Measurements from ENCODE around the gene IQSEC3. TPM values are rescaled to one million over a fixed set of nuclear protein-coding genes. Genes with fewer than 3 reads are reported as not detected.

Gene IQSEC3
- total RNA-seq, 2 donors from 2014 or later = 0.10 to 3.8 TPM

DNA sequence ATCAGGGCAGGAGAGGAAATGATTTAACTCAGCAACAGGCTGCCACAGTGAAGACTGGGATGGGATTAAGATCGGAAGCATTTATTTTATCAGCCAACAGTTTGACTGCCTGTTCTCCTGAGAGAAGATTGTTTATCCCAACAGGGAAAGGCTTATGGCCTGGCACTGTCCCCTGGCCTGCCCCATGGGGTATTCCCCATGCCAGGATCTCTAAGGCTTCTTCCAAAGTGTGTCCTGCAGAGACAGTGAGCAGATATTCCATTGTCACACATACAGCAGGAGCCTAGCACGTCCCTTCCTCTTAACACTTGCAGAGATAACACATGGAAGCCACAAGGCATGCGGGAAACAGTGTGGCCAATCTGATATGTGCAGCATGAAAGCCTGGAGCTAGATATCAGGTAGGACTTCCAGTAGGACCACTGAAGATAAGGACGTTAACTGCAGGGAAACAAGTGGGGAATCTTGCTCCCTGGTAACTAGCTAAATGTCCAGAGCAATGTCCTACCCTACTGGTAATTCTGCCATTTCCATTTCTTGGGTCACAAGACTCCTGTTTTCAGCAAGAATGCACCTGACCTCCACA is 48.2 kb downstream of the IQSEC3 start:
- no peaks in the 10 kb centered on the region for H3K36me3 Mint-ChIP-seq (ENCODE audit: insufficient read depth in 2 of 2)
- H3K4me1 Mint-ChIP-seq (ENCODE audit: low read depth) = peaks cover 3% of the 10 kb centered on the region
- DNase-seq (no peak), ATAC-seq (replicated peaks in 1 of 2) (no peak)
- no peak overlapping the region for H3K27ac Mint-ChIP-seq
- peaks cover 24% of the 10 kb centered on the region for H3K27me3 Mint-ChIP-seq (ENCODE audit: low read depth)
- H3K4me3 Mint-ChIP-seq = no peak overlapping the region
- H3K9me3 Mint-ChIP-seq = no peaks in the 10 kb centered on the region

- Mint-ChIP-seq H3K4me3 (no peak overlapping the region), H3K9me3 (no peaks in the 10 kb centered on the region)
Observed at GRCh38 chr12:115518-115917, 49.0 kb downstream of the IQSEC3 start.

GRCh38 chr12:115960-116915 is 49.7 kb downstream of the IQSEC3 start:
- DNase-seq = no peak
- H3K27ac Mint-ChIP-seq = no peak overlapping the region
- ATAC-seq (replicated peaks in 1 of 2) = no peak
- H3K4me1 Mint-ChIP-seq (ENCODE audit: low read depth) = no peaks in the 10 kb centered on the region
- H3K36me3 Mint-ChIP-seq (ENCODE audit: insufficient read depth in 2 of 2) = no peaks in the 10 kb centered on the region
- no peak overlapping the region for H3K4me3 Mint-ChIP-seq
- H3K27me3 Mint-ChIP-seq (ENCODE audit: low read depth) = peaks cover 21% of the 10 kb centered on the region
- no peaks in the 10 kb centered on the region for H3K9me3 Mint-ChIP-seq

More at GRCh38 chr12:115518-115917, 49.0 kb downstream of the IQSEC3 start:
- Mint-ChIP-seq H3K4me1 (ENCODE audit: low read depth) (no peaks in the 10 kb centered on the region), H3K27me3 (ENCODE audit: low read depth) (peaks cover 23% of the 10 kb centered on the region), H3K27ac (no peak overlapping the region), H3K36me3 (ENCODE audit: insufficient read depth in 2 of 2) (no peaks in the 10 kb centered on the region)
- DNase-seq = no peak
- no peak for ATAC-seq (replicated peaks in 1 of 2)

DNA sequence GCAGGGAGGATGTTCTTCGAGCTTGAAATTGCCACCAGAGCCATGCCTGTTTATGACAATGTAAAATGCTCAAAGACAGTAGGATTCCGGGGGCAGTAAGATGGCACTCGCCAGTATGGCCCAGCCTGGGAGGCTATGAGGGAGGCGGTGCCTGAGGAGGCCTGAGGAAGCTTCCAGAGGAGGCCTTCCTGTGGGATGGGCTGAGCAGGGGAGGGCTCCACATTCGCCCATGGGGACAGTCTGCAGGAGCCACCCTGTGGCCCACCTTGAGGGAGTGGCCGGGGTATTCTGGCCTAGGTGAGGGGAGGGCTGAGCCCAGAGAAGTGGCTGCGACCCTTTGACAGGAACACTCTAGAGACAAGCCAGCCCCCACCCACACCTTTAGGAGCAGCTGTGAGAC is 50.7 kb downstream of the IQSEC3 start:
- no peaks in the 10 kb centered on the region for H3K4me1 Mint-ChIP-seq (ENCODE audit: low read depth)
- peaks cover 15% of the 10 kb centered on the region for H3K27me3 Mint-ChIP-seq (ENCODE audit: low read depth)
- ATAC-seq (replicated peaks in 1 of 2) (no peak), DNase-seq (no peak)
- no peak overlapping the region for H3K27ac Mint-ChIP-seq
- no peaks in the 10 kb centered on the region for H3K9me3 Mint-ChIP-seq
- no peaks in the 10 kb centered on the region for H3K36me3 Mint-ChIP-seq (ENCODE audit: insufficient read depth in 2 of 2)
- no peak overlapping the region for H3K4me3 Mint-ChIP-seq

DNA sequence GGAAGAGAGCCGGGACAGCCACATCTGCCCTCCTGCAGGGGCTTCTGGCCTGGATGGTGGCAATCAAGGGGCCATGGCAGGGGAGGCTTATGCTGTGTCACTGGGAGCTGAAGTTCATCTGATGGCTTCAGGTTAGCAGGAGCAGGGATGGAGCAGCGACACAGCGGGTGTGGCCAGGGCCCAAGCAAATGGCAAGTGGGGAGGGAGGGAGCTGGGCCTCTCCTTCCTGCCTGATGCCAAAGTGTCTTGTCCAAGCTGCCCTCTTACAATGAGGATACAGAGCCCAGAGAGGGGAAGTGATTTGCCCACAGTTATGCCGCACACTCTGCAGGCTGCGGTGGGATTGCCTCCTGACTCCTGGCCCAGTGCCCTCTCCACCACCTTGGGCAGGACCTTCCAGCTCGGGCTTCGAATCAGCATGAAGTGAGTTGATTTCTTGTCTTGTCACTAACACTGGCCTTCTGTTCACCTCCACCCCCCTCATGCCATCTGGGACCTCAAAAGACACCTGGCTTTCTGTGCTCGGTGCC is 51.3 kb downstream of the IQSEC3 start:
- peaks cover 19% of the 10 kb centered on the region for H3K27me3 Mint-ChIP-seq (ENCODE audit: low read depth)
- DNase-seq (no peak), ATAC-seq (replicated peaks in 1 of 2) (no peak)
- no peak overlapping the region for H3K4me3 Mint-ChIP-seq
- H3K4me1 Mint-ChIP-seq (ENCODE audit: low read depth) = no peaks in the 10 kb centered on the region
- no peak overlapping the region for H3K27ac Mint-ChIP-seq
- H3K9me3 Mint-ChIP-seq = no peaks in the 10 kb centered on the region
- H3K36me3 Mint-ChIP-seq (ENCODE audit: insufficient read depth in 2 of 2) = no peaks in the 10 kb centered on the region

DNA sequence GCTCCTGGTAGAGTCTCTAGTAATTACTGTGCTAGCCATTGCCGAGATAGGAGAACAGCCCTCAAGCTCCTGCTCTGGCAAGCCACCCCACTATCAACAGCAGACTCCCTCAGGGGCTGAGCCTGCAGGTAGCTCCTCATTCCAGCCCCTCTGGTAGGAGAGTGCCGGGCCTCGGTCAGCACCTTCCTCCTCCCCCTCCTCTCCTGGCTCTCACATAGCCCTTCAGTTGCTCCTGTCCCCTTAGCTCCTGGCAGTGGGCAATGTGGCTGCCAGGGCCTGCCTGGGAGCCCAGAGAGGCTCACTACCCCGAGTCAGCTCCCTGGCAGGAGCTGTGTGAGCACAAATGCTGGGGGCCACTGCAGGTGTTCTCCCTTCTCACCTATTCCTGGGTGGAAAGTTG is 52.0 kb downstream of the IQSEC3 start:
- Mint-ChIP-seq H3K36me3 (ENCODE audit: insufficient read depth in 2 of 2) (no peaks in the 10 kb centered on the region), H3K4me1 (ENCODE audit: low read depth) (no peaks in the 10 kb centered on the region), H3K27me3 (ENCODE audit: low read depth) (peaks cover 21% of the 10 kb centered on the region), H3K27ac (no peak overlapping the region), H3K4me3 (no peak overlapping the region), H3K9me3 (no peaks in the 10 kb centered on the region)
- ATAC-seq (replicated peaks in 1 of 2) = no peak
- DNase-seq = no peak

DNA sequence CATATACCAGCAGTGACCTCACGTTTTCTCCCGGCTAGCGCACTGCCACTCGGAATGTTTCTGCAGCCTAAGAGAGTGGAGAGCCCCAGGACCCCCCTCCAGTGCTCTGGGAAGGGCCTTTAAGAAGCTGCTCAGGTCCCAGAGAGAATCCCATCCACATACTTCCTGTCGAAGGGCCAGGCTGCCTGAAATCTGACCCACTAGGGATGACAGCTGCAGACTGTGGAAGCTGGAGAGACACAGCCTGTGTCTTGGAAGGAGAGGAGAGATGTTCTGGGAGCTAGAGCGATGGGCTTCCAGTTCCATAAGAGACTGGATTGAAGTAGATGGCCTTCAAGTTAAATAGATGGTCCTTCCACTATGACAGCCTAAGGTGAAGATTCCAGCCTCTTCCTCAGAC is 54.4 kb downstream of the IQSEC3 start:
- Mint-ChIP-seq H3K4me3 (no peak overlapping the region), H3K27me3 (ENCODE audit: low read depth) (peaks cover 6% of the 10 kb centered on the region), H3K4me1 (ENCODE audit: low read depth) (no peaks in the 10 kb centered on the region), H3K27ac (no peak overlapping the region), H3K9me3 (no peaks in the 10 kb centered on the region), H3K36me3 (ENCODE audit: insufficient read depth in 2 of 2) (no peaks in the 10 kb centered on the region)
- no peak for ATAC-seq (replicated peaks in 1 of 2)
- no peak for DNase-seq

DNA sequence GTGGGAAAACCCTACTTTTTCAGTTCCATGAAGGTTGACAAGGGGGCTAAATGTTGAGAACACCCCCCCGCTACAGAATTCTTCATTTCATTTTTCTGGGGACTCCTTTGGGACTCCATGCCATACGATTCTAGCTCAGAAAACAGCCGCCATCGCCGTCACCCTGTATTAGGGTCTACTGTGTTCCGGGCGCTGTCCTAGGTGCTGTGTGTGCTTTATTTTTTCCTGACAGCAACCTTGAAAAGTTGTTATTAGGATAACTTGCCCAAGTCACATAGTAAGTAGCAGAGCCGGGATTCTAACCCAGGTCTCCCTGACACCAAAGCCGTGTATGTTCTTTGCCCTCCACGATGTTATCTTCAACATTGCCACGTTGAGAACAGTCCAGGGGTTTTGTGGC is 55.1 kb downstream of the IQSEC3 start:
- Mint-ChIP-seq H3K27me3 (ENCODE audit: low read depth) (peaks cover 6% of the 10 kb centered on the region), H3K36me3 (ENCODE audit: insufficient read depth in 2 of 2) (no peaks in the 10 kb centered on the region), H3K4me3 (no peak overlapping the region), H3K9me3 (no peaks in the 10 kb centered on the region), H3K4me1 (ENCODE audit: low read depth) (no peaks in the 10 kb centered on the region), H3K27ac (no peak overlapping the region)
- ATAC-seq (replicated peaks in 1 of 2) = no peak
- DNase-seq = no peak

DNA sequence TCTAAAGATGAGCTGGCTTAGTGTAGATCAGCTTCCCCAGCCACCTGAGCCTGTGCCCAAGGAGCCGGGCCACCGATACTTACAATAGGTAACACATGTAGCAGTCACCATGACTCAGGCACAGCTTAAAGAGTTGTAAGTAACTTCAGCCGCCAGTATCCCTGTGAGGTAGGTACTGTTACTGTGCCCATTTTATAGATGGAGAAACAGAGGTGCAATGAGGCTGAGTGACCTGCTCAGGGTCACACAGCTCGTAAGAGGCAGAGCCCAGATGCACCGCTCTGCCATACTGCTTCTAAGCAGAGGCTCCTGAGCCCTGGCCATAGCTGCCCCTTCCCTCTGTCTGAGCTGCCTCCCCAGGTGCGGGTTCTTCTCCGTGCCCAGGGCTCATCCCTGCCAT is 58.5 kb downstream of the IQSEC3 start:
- Mint-ChIP-seq H3K9me3 (no peaks in the 10 kb centered on the region), H3K4me1 (ENCODE audit: low read depth) (no peaks in the 10 kb centered on the region), H3K36me3 (ENCODE audit: insufficient read depth in 2 of 2) (no peaks in the 10 kb centered on the region), H3K27me3 (ENCODE audit: low read depth) (peaks cover 19% of the 10 kb centered on the region), H3K4me3 (no peak overlapping the region), H3K27ac (no peak overlapping the region)
- DNase-seq = no peak
- no peak for ATAC-seq (replicated peaks in 1 of 2)

DNA sequence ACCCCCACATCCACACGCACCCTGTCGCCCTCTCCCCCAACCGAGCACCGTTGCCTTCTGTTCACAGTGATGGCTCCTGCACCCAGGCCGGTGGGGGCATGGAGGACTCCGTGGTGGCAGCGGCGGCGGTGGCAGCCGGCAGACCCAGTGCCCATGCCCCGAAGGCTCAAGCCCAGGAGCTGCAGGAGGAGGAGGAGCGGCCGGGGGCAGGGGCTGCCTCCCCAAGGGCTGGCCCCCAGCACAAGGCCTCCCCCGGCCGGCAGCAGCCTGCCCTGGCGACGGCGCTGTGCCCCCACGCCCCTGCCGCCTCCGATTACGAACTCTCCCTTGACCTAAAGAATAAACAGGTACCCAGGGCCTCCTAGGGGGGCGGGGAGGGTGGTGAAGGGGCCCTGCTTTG is 59.0 kb downstream of the IQSEC3 start:
- H3K36me3 Mint-ChIP-seq (ENCODE audit: insufficient read depth in 2 of 2) = no peaks in the 10 kb centered on the region
- H3K9me3 Mint-ChIP-seq = no peaks in the 10 kb centered on the region
- ATAC-seq (replicated peaks in 1 of 2) (no peak), DNase-seq (no peak)
- no peak overlapping the region for H3K27ac Mint-ChIP-seq
- peaks cover 19% of the 10 kb centered on the region for H3K27me3 Mint-ChIP-seq (ENCODE audit: low read depth)
- H3K4me1 Mint-ChIP-seq (ENCODE audit: low read depth) = no peaks in the 10 kb centered on the region
- no peak overlapping the region for H3K4me3 Mint-ChIP-seq

DNA sequence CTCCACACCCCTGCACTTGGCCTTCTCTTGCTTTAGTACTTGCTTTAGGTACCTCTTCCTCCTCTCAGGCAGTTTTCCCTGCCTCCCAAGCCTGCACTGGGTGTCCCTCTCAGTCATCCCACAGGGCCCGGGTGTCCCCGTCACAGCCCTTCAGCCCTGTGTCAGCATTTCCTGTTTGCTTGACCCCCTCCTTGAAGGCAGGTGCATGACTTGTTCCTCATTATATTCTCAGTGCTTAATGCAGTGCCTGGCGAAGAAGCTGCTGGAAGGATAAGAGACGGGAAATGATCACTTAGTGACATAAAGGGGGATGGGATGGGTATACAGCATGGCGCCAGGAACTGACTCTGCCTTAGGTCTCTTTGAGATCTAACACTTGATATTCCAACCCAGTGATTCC is 61.5 kb downstream of the IQSEC3 start:
- Mint-ChIP-seq H3K27ac (no peak overlapping the region), H3K4me3 (no peak overlapping the region), H3K4me1 (ENCODE audit: low read depth) (no peaks in the 10 kb centered on the region), H3K27me3 (ENCODE audit: low read depth) (peaks cover 17% of the 10 kb centered on the region), H3K36me3 (ENCODE audit: insufficient read depth in 2 of 2) (no peaks in the 10 kb centered on the region), H3K9me3 (no peaks in the 10 kb centered on the region)
- DNase-seq (no peak), ATAC-seq (replicated peaks in 1 of 2) (no peak)

GRCh38 chr12:129001-129400 is 62.4 kb downstream of the IQSEC3 start:
- DNase-seq (no peak), ATAC-seq (replicated peaks in 1 of 2) (no peak)
- no peak overlapping the region for H3K4me3 Mint-ChIP-seq
- H3K4me1 Mint-ChIP-seq (ENCODE audit: low read depth) = no peaks in the 10 kb centered on the region
- H3K27ac Mint-ChIP-seq = no peak overlapping the region
- no peaks in the 10 kb centered on the region for H3K36me3 Mint-ChIP-seq (ENCODE audit: insufficient read depth in 2 of 2)
- H3K9me3 Mint-ChIP-seq = no peaks in the 10 kb centered on the region
- H3K27me3 Mint-ChIP-seq (ENCODE audit: low read depth) = peaks cover 20% of the 10 kb centered on the region

DNA sequence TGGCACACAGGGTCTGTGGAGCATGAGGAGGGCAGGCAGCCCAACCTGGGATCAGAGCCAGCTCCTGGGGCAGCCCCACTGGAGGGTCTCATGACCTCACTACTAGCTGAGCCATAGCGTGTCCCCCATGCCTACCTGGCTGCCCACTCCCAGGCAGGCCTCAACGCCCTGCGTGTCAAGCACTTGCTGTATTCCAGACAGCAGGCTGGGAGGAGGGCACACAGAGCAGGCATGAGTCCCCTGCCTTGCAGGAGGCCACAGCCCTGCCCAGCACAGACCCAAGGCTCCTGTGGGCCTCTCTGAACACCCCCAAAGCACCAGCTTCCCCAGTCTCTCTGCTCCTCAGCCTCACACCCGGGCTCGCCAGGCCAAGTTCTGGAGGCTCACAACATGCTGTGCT is 64.0 kb downstream of the IQSEC3 start:
- H3K36me3 Mint-ChIP-seq (ENCODE audit: insufficient read depth in 2 of 2) = no peaks in the 10 kb centered on the region
- H3K4me1 Mint-ChIP-seq (ENCODE audit: low read depth) = no peaks in the 10 kb centered on the region
- no peaks in the 10 kb centered on the region for H3K9me3 Mint-ChIP-seq
- ATAC-seq (replicated peaks in 1 of 2) (no peak), DNase-seq (no peak)
- H3K4me3 Mint-ChIP-seq = no peak overlapping the region
- H3K27me3 Mint-ChIP-seq (ENCODE audit: low read depth) = peaks cover 20% of the 10 kb centered on the region
- no peak overlapping the region for H3K27ac Mint-ChIP-seq
